KG1 (cell line): Measurements from ENCODE around the gene SFMBT1.

Source experiments
- DNase-seq: peaks from one replicate; lab custom pipeline; 2025; lab: John Stamatoyannopoulos, UW

Gene SFMBT1

GRCh38 chr3:52886049-52886730 lies 159.7 kb downstream of the SFMBT1 start:
- no peak for DNase-seq

GRCh38 chr3:52882377-52882776 lies 163.5 kb downstream of the SFMBT1 start:
- DNase-seq, result no peak

DNA sequence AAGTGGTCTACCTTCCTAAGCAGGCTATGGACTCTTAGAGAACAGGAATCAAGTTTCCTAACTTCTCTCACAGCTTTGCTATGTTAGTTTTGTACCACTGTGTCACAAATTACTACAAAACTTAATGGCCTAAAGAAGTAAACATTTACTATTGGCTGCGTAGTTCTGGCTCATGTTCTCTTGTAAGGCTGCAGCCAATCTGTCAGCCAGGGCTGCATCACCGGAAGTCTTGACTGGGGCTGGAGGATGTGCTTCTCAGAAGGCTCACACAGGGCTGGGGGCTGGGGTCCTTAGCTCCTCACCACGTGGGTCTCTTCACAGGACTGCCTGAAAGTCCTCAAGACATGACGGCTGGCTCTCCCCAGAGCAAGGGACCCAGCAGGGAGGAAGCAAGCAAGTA lies 164.0 kb downstream of the SFMBT1 start:
- DNase-seq, result no peak

DNA sequence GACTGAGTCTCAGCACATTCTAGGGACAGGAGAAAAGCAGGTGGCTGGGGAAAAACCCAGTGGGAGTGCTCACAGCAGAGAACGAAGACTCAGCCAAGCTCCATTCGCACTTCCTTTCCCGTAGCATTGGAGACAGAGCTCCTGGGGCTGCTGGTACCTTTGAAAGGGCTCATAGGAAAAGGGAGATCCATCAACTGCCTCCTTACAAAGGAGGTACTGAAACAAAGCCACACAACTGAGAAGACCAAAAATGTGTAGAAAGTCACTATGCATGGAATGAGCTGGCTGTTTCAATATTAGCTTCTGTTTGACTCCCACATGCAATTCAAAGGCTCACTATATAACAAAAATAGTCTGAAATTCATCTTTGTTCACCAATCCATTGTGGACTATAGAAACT lies 165.4 kb downstream of the SFMBT1 start:
- no peak for DNase-seq

GRCh38 chr3:52880047-52880446 lies 165.8 kb downstream of the SFMBT1 start:
- DNase-seq, result no peak

GRCh38 chr3:52879581-52879980 lies 166.3 kb downstream of the SFMBT1 start:
- no peak for DNase-seq

DNA sequence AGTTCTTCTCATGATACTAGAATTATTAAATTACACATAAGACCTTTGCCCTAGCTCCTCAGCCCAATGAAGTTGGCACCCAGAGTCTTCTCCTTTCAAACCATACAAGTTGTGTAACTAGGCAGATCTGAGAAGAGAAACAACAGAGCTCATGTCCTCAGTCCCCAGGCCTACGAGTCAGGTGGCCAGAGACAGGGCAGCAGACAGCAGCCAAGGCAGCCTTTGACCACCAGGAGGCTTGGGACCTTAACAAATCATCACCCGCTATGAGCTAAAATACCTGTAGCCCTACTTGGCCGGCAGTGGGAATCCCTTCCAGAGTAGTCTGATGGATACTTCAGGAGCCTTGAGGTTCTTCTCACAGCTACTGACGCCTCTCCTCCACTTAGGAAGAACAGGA lies 166.8 kb downstream of the SFMBT1 start:
- no peak for DNase-seq

DNA sequence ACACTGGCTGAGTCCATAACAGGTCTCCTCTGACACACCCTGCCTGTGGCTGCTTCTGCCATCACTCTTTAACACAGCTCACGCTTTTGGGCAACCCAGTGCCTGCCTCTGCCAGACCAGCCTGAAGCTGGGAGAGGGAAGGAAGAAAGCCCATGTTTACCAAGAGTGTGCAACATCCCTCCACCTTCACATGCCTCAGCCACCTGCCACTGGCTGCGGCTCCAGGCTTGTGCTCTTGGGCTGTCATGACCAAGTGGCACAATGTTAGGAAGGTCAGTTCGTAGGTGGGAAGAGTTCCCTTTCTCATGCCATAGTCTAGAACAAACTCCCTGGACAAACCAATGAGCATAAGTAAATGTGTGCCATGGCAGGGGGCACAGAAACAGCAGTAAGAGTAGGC lies 168.8 kb downstream of the SFMBT1 start:
- DNase-seq, result no peak

DNA sequence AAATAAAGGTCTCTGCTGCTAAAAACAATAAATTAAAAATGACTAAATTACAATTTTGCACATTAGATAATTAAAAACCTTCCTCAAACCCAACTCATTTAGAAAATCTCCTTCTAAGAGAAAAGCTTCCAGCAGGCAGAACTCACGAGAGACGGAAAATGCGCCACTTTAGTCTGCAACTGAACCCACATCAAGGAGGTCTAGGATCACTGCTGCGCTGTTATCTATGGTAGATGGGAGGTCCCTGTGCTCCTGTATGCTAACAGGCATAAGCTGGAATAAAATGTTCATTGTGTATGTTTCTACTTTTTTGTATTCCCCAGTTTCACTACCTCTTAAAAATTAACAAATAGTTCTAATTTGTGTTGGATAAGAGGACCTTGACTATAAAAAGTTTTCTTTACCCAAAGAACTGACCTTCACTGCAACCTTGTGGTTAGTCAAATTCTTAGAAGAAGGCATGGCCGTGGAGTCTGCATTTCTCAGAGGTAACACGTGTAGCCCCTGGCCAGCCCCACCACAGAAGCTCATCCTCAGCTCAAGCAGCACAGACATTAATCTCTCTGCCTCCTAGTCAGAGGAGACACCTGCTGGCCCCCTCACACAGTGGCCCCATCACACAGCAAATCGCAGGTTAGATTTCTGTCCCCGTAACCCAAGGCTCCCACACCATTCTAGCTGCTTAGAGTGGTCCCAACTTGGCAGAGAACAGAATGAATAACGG lies 170.8 kb downstream of the SFMBT1 start:
- no peak for DNase-seq

DNA sequence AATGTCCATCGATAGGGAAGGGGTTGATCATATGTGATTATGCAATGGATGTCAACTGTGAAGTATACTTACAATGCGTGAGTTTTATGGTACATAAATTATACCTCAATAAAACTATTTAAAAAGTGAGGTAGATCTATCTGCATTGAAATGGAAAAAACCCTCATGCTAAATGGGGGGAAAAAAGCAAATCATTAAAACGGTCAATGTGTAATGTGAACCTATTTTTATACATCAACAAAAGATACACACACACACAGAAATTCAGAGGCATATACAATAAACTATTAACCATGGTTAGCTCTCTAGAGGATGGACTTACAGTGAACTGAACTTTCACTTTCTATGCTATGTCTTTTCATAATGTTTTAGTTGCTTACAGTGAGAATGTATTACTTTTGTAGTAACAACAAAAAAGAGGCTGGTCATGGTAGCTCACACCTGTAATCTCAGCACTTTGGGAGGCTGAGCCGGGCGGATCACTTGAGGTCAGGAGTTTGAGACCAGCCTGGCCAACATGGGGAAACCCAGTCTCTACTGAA lies 171.6 kb downstream of the SFMBT1 start:
- DNase-seq, result no peak

DNA sequence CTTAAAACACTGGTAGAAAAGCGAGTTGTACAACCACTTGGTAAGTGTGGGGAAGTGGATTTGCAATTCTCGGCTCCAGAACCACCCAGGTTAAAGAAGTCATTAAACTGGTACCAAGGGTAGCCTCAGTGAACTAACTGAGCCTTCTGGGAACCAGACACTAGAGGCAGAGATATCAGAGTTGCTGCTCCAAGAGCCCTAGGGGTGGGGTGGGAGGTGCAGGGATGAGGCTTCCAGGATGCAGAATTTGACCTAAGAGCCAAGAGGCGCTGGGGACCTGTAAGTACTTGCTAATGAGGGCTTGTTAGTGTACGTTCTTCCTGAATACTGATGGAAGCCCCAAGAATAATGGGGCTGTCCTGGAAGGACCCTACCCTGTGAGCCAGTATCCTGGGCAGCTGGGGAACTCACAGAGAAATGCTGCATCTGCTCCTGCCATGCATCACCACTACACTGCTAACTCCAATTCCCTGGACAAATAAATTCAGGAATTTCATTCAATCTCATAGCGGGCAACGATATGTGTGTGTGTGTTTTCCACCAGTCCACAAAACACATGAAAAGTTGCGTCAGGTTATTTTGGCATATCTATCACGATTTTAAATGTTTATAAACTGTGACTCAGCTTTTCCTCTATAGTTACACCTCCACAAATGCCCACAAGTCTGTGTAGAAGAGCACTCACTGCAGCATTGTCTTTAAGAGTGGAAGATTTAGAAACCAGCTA lies 172.3 kb downstream of the SFMBT1 start:
- no peak for DNase-seq

GRCh38 chr3:52872245-52872644 lies 173.6 kb downstream of the SFMBT1 start:
- no peak for DNase-seq

GRCh38 chr3:52871761-52872160 lies 174.1 kb downstream of the SFMBT1 start:
- no peak for DNase-seq

GRCh38 chr3:52870471-52870870 lies 175.4 kb downstream of the SFMBT1 start:
- no peak for DNase-seq

- no peak for DNase-seq
Observed at GRCh38 chr3:52866427-52866826, 179.4 kb downstream of the SFMBT1 start.

DNA sequence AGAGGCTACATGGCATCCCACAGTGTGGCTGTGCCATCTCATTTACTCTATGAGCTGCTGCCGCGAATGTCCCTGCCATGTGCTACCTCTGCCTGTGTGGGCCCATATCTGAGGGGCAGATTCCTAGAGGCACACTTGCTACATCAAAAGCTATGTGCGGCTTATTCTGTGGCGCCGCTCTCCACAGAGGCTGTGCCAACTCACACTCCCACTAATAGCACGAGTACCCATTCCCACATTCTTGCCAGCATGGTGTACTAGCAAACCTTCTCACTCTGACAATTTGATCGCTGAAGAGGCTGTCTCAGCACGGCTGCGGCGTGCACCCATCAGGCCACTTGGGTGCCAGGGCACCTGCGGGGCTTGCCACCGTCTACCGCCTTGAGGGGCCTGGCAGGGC lies 179.9 kb downstream of the SFMBT1 start:
- no peak for DNase-seq

DNA sequence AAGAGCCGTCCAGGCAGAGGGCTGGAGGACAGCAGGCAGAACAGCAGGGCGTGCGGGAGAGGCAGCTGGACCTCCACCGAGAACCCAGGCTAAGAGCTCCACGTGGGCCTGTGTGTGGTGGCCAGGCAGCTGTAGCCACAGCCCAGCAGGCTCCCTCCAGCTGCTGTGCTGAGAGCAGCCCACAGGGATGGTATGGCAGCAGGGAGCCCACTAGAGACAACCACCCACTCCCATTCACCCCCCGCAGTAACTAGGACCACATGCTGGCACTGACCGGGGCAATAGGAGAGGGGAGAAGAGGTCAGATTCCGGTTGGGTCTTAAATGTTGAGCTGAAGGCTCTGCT lies 185.5 kb downstream of the SFMBT1 start:
- no peak for DNase-seq

DNA sequence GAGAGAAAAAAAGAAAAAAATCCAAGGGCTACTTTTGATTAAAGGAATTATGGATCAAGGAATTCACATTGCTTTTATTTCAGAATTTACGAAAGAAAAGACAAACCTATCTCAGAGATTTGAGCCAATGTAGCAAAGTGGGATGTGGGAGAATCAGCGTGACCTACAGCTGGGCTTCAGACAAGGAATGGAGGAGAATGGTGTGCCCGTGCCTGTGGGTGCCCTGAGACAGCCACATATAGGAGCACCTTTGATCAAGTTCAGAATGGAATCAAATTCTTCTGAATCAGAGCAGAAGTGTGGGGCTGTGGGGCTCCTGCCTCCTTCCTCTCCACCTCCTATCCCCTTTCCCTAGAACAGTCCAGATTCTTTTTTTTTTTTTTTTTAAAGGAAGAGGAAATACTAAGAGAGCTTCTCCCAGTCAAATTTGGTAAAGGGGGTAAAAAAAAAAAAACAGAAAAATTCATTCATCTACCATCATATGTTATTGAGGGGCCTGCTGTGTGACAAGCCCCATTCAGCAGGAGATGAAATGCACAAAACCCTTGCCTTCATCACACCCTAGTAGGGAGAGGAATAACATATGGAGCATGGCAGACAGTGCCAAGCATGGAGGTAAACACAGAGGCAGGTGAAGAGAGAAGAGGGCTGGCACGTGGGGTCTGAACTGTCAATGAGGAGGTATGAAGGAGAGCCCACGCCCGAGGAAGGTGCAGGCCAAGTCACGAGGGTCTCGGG lies 186.0 kb downstream of the SFMBT1 start:
- DNase-seq, result no peak

DNA sequence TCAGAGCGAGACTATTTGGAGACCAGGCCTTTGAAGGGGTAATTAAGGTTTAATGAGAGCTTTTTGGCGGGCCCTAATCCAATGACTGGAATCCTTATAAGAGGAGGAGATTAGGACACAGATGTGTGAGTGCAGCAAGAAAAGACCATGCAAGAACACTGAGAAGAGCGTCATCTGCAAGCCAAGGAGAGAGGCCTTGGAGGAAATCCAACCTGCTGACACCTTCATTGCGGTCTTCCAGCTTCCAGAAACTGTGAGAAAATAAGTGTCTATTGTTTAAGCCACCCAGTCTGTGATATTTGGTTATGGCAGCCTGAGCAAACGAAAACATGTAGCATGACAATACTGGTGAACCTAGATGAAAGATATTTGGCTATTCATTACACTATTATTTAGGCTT lies 188.0 kb downstream of the SFMBT1 start:
- DNase-seq, result no peak

- no peak for DNase-seq
Observed at GRCh38 chr3:52857133-52857532, 188.7 kb downstream of the SFMBT1 start.

DNA sequence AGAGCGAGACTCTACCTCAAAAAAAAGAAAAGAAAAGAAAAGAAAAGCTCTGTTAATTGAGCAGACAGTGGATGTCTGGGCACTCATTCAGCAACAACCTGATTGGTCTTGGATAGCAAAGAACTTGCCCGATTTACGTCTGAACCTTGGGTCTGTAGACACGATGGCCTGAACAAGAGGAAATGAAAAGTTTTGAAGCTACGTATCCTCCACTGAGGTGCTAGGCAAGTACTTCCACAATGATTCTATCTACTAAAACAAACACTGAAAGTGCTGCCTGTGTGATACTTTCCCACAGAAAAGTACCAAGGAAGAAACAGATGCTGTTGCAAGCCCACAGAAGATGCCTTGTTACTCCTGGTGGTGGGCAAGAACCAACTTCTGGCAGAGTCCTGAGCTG lies 189.2 kb downstream of the SFMBT1 start:
- no peak for DNase-seq

- DNase-seq, result no peak
Observed at GRCh38 chr3:52854013-52854412, 191.9 kb downstream of the SFMBT1 start.
